GM12865 (cell line): ENCODE measurements around the gene DRC3.

Experiments used
- DNase-seq: peaks from one replicate; pipeline ENCODE4 v3.0.0; 2010; ENCODE audit warnings: low read depth
- H3K4me3 ChIP-seq: 2 replicates; pipeline ENCODE4 v1.5.1; 2011; ENCODE audit warnings: mild to moderate bottlenecking, low read depth, low read length, control low read depth
- CTCF ChIP-seq: IDR thresholded peaks from 2 replicates; pipeline ENCODE4 v1.5.1; 2011; ENCODE audit warnings: low read length, control low read depth, low read depth, inconsistent platforms; ENCODE audit not compliant: insufficient read depth; ENCODE audit errors: missing control alignments

DRC3 gene

GRCh38 chr17:17941015-17941414 lies 31.6 kb upstream of the DRC3 start:
- H3K4me3 ChIP-seq: no peak overlapping the region
- TF ChIP-seq CTCF: no peak
- DNase-seq: no peak

- no peak for TF ChIP-seq CTCF
- no peak overlapping the region for H3K4me3 ChIP-seq
- no peak for DNase-seq
Measured at GRCh38 chr17:17942846-17943245, 29.8 kb upstream of the DRC3 start.

GRCh38 chr17:17943281-17943984 lies 29.2 kb upstream of the DRC3 start:
- TF ChIP-seq CTCF: no peak

GRCh38 chr17:17944242-17944641 lies 28.4 kb upstream of the DRC3 start:
- no peak for TF ChIP-seq CTCF
- no peak for DNase-seq
- no peak overlapping the region for H3K4me3 ChIP-seq

More at GRCh38 chr17:17943281-17943984, 29.2 kb upstream of the DRC3 start:
- H3K4me3 ChIP-seq: no peak overlapping the region
- no peak for DNase-seq

- no peak for TF ChIP-seq CTCF
- H3K4me3 ChIP-seq: no peak overlapping the region
- no peak for DNase-seq
Measured at GRCh38 chr17:17944743-17945142, 27.9 kb upstream of the DRC3 start.

GRCh38 chr17:17946093-17946492 lies 26.6 kb upstream of the DRC3 start:
- H3K4me3 ChIP-seq: no peak overlapping the region
- no peak for DNase-seq
- TF ChIP-seq CTCF: no peak

- H3K4me3 ChIP-seq: no peak overlapping the region
- TF ChIP-seq CTCF: no peak
- DNase-seq: no peak
Measured at GRCh38 chr17:17947309-17947708, 25.4 kb upstream of the DRC3 start.
